ENCODE data around the gene CTSA. TPM values are rescaled to one million over a fixed set of nuclear protein-coding genes. Genes with fewer than 3 reads are reported as not detected.

CTSA gene
- total and polyA plus RNA-seq, 2 experiments from 2014 or later: 425 to 716 TPM

DNA sequence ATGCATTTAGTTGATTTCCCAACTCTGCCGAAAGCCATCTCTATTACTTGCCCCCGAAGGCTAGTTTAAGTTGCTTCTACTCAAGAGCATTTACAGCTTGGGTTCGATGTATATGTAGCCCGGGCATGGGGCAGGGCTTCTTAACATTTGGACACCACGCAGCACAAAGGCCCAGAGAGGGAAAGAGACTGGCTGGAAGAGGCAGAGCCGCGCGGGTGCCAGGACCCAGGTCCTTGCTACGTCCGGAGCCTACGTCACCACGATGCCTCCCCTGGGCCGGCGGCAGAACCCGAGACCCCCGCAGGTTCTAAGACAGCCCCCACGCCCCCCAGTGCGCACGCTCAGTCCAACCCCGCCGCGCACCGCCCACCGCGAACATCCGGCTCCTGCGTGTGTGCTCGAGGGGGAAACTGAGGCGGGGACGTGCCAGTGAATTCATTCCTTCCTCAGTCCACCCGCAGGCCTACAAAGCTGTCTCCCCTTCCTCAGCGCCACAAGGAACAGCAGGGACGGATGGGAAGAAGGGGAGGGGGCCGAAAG, 43.0 kb downstream of the CTSA start:
- H4K20me1 ChIP-seq (ENCODE audit: insufficient read depth, poor library complexity, severe bottlenecking): no peaks in the 10 kb centered on the region
- peak overlapping the region; percentile 89 for H3K4me2 ChIP-seq
- peak overlapping the region; percentile 100 for H3K27ac ChIP-seq
- H3K36me3 ChIP-seq (replicated peaks; ENCODE audit: insufficient read depth, low read depth): no peaks in the 10 kb centered on the region
- 2% methylated on average over 33 of the region's 34 CpGs for WGBS (ENCODE audit: low lambda C conversion rate, missing lambda C conversion rate)
- no peaks in the 10 kb centered on the region for H3K9me2 ChIP-seq (replicated peaks; ENCODE audit: insufficient read depth)
- peaks cover 49% of the 10 kb centered on the region for H3K79me2 ChIP-seq
- peak; percentile 66 for DNase-seq (ENCODE audit: low spot score)
- no peaks in the 10 kb centered on the region for H3K9me3 ChIP-seq (ENCODE audit: low read depth)
- peak overlapping the region; percentile 80 for H3K4me3 ChIP-seq
- TF ChIP-seq, protein P1, sequence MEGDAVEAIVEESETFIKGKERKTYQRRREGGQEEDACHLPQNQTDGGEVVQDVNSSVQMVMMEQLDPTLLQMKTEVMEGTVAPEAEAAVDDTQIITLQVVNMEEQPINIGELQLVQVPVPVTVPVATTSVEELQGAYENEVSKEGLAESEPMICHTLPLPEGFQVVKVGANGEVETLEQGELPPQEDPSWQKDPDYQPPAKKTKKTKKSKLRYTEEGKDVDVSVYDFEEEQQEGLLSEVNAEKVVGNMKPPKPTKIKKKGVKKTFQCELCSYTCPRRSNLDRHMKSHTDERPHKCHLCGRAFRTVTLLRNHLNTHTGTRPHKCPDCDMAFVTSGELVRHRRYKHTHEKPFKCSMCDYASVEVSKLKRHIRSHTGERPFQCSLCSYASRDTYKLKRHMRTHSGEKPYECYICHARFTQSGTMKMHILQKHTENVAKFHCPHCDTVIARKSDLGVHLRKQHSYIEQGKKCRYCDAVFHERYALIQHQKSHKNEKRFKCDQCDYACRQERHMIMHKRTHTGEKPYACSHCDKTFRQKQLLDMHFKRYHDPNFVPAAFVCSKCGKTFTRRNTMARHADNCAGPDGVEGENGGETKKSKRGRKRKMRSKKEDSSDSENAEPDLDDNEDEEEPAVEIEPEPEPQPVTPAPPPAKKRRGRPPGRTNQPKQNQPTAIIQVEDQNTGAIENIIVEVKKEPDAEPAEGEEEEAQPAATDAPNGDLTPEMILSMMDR (IDR thresholded peaks at IDR 0.05; ENCODE audit: poor library complexity): no peak
- TF ChIP-seq EZH2phosphoT487 (IDR thresholded peaks at IDR 0.05; ENCODE audit: low read depth, severe bottlenecking, unreplicated experiment) (no peak), EZH2 (IDR thresholded peaks at IDR 0.05; ENCODE audit: borderline replicate concordance) (no peak)
- peaks cover 16% of the 10 kb centered on the region for H3K4me1 ChIP-seq (ENCODE audit: insufficient read depth)
- no peaks in the 10 kb centered on the region for H3K27me3 ChIP-seq
- H2AFZ ChIP-seq: peak overlapping the region; percentile 63

DNA sequence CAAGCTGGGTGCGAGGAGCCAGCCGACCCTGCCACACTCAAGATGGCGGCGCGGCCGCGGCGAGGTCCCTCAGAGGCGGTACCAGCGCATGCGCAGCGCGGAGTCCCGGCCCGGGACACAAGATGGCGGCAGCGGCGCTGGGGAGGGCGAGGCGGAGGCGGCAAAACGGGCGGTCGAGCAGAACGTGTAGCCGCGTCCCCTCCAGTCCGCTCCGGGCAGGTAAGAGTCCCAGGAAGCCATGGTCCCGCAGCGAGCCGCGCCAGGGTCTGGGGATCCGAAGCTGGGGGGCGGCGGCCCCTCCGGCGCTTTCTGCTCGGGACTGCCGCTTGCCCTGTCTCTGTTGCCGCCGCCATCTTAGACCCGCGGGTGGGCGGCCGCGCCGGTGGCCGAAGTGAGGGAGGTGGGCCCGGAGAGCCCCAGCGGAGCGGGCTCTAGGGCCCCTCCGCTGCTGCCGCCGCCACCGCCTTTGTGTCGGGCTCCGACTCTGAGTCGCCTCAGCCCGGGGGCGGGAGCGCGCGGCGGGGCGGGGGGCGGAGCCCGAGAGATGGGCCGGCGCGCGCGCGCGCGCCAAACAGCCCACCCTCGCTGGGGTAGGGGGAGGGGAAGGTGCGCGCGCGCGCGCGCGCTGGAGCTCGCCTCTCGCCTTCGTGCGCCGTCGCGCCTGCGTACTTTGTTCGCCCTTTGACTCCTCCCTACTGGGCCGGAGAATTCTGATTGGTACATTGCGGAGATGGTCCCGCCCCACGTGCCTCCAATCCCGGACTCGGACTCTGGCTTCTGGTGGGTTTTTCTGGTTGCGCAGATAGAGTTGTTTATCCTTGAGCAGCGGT, 43.7 kb downstream of the CTSA start, which contains the start of gene PCIF1:
Gene PCIF1 (plus strand): TSS at position 98 of the 830 bp plus-strand sequence. CDS start 4,317 bp downstream, outside the sequence.
- no peaks in the 10 kb centered on the region for H3K9me3 ChIP-seq (ENCODE audit: low read depth)
- H3K4me3 ChIP-seq: peak within 1 kb of the TSS; percentile 80
- peak within 1 kb of the TSS; percentile 89 for H3K4me2 ChIP-seq
- no peaks in the 10 kb centered on the region for H4K20me1 ChIP-seq (ENCODE audit: insufficient read depth, poor library complexity, severe bottlenecking)
- H3K27me3 ChIP-seq: no peaks in the 10 kb centered on the region
- H3K4me1 ChIP-seq (ENCODE audit: insufficient read depth): peaks cover 16% of the 10 kb centered on the region
- H3K36me3 ChIP-seq (replicated peaks; ENCODE audit: insufficient read depth, low read depth): no peaks in the 10 kb centered on the region
- peak; percentile 99 for DNase-seq (ENCODE audit: low spot score)
- TF ChIP-seq, protein P1 (IDR thresholded peaks at IDR 0.05; ENCODE audit: poor library complexity): no peak
- TF ChIP-seq EZH2 (IDR thresholded peaks at IDR 0.05; ENCODE audit: borderline replicate concordance) (no peak), EZH2phosphoT487 (IDR thresholded peaks at IDR 0.05; ENCODE audit: low read depth, severe bottlenecking, unreplicated experiment) (no peak)
- peak within 1 kb of the TSS; percentile 100 for H3K27ac ChIP-seq
- H3K79me2 ChIP-seq: peaks cover 49% of the 10 kb centered on the region
- H2AFZ ChIP-seq: peak within 1 kb of the TSS; percentile 63
- no peaks in the 10 kb centered on the region for H3K9me2 ChIP-seq (replicated peaks; ENCODE audit: insufficient read depth)
- 1% methylated on average over 64 of the region's 102 CpGs for WGBS (ENCODE audit: low lambda C conversion rate, missing lambda C conversion rate)

DNA sequence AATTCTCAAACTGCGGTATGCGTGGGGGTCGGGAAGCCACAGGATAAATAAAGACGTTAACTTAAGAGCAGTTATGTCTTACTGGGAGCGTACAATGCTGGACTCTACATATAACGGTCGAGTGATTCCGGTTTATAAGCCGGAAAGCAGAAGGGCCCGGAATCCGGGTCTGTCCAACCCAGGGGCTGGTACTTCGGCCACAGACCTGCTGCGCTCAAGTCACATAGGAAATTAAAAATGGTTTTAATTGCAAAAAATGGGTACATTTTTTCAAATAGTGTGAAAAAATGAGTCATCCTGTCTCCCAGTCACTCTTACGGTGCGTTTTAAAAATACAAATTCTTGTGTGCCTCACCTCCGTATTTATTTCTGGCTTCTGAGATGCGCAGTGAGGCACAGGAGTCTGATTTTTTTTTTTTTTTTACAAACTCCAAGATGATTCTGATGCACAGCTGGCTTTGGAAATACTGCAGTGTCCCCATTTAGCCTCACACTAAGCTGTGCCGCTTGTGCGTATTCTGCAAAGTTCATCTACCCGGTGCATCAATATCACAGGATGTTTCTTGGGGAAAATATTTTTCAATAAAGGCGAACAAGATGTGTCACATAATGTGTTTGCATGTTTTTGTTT, 44.4 kb downstream of the CTSA start:
- Histone ChIP-seq H2AFZ (peak overlapping the region; percentile 1), H3K79me2 (peaks cover 49% of the 10 kb centered on the region), H3K4me1 (ENCODE audit: insufficient read depth) (peaks cover 16% of the 10 kb centered on the region), H4K20me1 (ENCODE audit: insufficient read depth, poor library complexity, severe bottlenecking) (no peaks in the 10 kb centered on the region), H3K4me3 (peak overlapping the region; percentile 44), H3K4me2 (peak overlapping the region; percentile 77), H3K27ac (peak overlapping the region; percentile 60), H3K27me3 (no peaks in the 10 kb centered on the region), H3K9me3 (ENCODE audit: low read depth) (no peaks in the 10 kb centered on the region), H3K9me2 (replicated peaks; ENCODE audit: insufficient read depth) (no peaks in the 10 kb centered on the region), H3K36me3 (replicated peaks; ENCODE audit: insufficient read depth, low read depth) (no peaks in the 10 kb centered on the region)
- DNase-seq (ENCODE audit: low spot score): no peak
- 20% methylated on average over 21 of the region's 21 CpGs for WGBS (ENCODE audit: low lambda C conversion rate, missing lambda C conversion rate)
- TF ChIP-seq EZH2 (IDR thresholded peaks at IDR 0.05; ENCODE audit: borderline replicate concordance) (no peak), EZH2phosphoT487 (IDR thresholded peaks at IDR 0.05; ENCODE audit: low read depth, severe bottlenecking, unreplicated experiment) (no peak)
- TF ChIP-seq, protein P1 (IDR thresholded peaks at IDR 0.05; ENCODE audit: poor library complexity): no peak

Data from hepatocyte (in vitro differentiated cells).